ENCODE results near the gene TNNI3K. TPM values are rescaled to one million over a fixed set of nuclear protein-coding genes. Genes with fewer than 3 reads are reported as not detected.

Gene TNNI3K
- total and polyA plus RNA-seq, 9 of the 15 experiments (the other 6 are each of a cell fraction or from before 2014, with no cell fraction given) = 0.21 to 0.53 (median 0.32) TPM; not detected in 5

DNA sequence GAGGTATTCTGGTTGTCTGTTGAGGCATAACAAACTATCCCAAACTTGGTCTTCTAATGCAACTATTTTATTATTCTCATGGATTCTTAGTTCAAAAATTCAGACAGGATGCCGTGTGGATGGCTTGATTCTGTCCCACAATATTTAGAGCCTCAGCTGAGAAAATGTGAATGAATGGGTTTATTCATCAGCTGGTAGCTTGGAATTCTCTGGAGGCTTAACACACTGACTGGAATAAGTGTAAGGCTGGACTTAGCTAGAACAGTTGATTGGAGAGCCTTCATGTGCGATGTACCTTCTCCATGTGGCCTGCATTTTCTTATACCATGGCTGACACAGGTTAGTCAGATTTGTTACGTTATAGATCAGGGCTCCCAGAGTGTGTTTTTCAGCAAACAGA is 30.8 kb downstream of the TNNI3K start (continued):
- TF ChIP-seq, protein P1, sequence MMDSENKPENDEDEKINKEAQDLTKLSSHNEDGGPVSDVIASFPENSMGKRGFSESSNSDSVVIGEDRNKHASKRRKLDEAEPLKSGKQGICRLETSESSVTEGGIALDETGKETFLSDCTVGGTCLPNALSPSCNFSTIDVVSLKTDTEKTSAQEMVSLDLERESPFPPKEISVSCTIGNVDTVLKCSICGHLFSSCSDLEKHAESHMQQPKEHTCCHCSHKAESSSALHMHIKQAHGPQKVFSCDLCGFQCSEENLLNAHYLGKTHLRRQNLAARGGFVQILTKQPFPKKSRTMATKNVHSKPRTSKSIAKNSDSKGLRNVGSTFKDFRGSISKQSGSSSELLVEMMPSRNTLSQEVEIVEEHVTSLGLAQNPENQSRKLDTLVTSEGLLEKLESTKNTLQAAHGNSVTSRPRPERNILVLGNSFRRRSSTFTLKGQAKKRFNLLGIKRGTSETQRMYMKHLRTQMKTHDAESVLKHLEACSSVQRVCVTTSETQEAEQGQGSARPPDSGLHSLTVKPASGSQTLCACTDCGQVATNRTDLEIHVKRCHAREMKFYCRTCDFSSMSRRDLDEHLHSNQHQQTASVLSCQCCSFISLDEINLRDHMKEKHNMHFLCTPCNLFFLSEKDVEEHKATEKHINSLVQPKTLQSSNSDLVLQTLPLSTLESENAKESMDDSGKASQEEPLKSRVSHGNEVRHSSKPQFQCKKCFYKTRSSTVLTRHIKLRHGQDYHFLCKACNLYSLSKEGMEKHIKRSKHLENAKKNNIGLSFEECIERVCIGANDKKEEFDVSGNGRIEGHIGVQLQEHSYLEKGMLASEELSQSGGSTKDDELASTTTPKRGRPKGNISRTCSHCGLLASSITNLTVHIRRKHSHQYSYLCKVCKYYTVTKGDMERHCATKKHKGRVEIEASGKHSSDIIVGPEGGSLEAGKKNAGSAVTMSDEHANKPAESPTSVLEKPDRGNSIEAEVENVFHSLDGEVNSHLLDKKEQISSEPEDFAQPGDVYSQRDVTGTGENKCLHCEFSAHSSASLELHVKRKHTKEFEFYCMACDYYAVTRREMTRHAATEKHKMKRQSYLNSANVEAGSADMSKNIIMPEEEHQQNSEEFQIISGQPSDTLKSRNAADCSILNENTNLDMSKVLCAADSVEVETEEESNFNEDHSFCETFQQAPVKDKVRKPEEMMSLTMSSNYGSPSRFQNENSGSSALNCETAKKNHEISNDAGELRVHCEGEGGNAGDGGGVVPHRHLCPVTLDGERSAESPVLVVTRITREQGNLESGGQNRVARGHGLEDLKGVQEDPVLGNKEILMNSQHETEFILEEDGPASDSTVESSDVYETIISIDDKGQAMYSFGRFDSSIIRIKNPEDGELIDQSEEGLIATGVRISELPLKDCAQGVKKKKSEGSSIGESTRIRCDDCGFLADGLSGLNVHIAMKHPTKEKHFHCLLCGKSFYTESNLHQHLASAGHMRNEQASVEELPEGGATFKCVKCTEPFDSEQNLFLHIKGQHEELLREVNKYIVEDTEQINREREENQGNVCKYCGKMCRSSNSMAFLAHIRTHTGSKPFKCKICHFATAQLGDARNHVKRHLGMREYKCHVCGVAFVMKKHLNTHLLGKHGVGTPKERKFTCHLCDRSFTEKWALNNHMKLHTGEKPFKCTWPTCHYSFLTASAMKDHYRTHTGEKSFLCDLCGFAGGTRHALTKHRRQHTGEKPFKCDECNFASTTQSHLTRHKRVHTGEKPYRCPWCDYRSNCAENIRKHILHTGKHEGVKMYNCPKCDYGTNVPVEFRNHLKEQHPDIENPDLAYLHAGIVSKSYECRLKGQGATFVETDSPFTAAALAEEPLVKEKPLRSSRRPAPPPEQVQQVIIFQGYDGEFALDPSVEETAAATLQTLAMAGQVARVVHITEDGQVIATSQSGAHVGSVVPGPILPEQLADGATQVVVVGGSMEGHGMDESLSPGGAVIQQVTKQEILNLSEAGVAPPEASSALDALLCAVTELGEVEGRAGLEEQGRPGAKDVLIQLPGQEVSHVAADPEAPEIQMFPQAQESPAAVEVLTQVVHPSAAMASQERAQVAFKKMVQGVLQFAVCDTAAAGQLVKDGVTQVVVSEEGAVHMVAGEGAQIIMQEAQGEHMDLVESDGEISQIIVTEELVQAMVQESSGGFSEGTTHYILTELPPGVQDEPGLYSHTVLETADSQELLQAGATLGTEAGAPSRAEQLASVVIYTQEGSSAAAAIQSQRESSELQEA (IDR thresholded peaks at IDR 0.05; ENCODE audit: low read depth) = no peak
- TF ChIP-seq XRCC5 (IDR thresholded peaks at IDR 0.05; ENCODE audit: low read depth, low read length) = no peak

DNA sequence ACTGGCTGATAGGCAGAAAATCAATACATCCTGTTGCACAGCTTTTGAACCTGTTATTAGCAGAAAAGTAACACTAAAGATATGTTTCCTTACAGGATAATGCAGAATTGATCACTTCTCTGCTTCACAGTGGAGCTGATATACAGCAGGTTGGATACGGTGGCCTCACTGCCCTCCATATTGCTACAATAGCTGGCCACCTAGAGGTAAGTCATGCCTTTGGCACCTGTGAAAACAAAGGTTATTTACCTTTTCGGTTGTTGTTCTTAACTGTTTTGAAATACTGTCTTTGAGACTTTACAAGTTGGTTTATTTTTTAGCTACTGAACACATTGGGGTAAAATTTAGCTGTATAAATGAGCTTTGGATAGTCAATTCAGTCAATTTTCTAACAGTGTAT is 36.3 kb downstream of the TNNI3K start:
- no peak for ATAC-seq
- no TSS peak for BruUV-seq (replicated peaks)
- no peak overlapping the region for H2AFZ ChIP-seq (ENCODE audit: low read depth, low read length)
- TF ChIP-seq SRF (CRISPR knock-in tag; IDR thresholded peaks at IDR 0.05) = no peak
- no peak for TF ChIP-seq CC2D1A (IDR thresholded peaks at IDR 0.05)
- TF ChIP-seq HIVEP1 (CRISPR knock-in tag; IDR thresholded peaks at IDR 0.05) = no peak
- TF ChIP-seq JUND (IDR thresholded peaks at IDR 0.05; ENCODE audit: borderline replicate concordance, low read depth, low read length) = no peak
- TF ChIP-seq JUND (tag; IDR thresholded peaks at IDR 0.05; ENCODE audit: borderline replicate concordance, low read depth, low read length) = no peak
- no peak for TF ChIP-seq PHB2 (IDR thresholded peaks at IDR 0.05; ENCODE audit: low read depth)
- TF ChIP-seq ZNF431 (CRISPR knock-in tag; IDR thresholded peaks at IDR 0.05) = no peak
- no peak for TF ChIP-seq PHF8 (IDR thresholded peaks at IDR 0.05; ENCODE audit: borderline replicate concordance, low read length)
- TF ChIP-seq HOXB6 (CRISPR knock-in tag; IDR thresholded peaks at IDR 0.05; ENCODE audit: borderline replicate concordance) = no peak
- TF ChIP-seq, protein P2, sequence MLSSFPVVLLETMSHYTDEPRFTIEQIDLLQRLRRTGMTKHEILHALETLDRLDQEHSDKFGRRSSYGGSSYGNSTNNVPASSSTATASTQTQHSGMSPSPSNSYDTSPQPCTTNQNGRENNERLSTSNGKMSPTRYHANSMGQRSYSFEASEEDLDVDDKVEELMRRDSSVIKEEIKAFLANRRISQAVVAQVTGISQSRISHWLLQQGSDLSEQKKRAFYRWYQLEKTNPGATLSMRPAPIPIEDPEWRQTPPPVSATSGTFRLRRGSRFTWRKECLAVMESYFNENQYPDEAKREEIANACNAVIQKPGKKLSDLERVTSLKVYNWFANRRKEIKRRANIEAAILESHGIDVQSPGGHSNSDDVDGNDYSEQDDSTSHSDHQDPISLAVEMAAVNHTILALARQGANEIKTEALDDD (IDR thresholded peaks at IDR 0.05) = no peak
- WGBS (ENCODE audit: insufficient coverage, low coverage, missing lambda C conversion rate) = 3% methylated on average over 2 of the region's 2 CpGs
- intact Hi-C loops (cut with micrococcal nuclease) (no loop called here), in situ Hi-C loops (cut with MboI) (no loop called here)
- H3K4me2 ChIP-seq (ENCODE audit: insufficient read depth, low read length) = no peak overlapping the region
- no peaks in the 10 kb centered on the region for H3K9me3 ChIP-seq (replicated peaks; ENCODE audit: control insufficient read depth, insufficient read depth, low read depth, low read length)
- no peak for FAIRE-seq
- H4K20me1 ChIP-seq (replicated peaks; ENCODE audit: control insufficient read depth, insufficient read depth, low read length) = no peaks in the 10 kb centered on the region
- ChIA-PET POLR2A (interaction anchor here (0.7 kb wide), 1 partner anchor 277 kb away, joined by 3 read pairs; no protein-coding TSS in a partner anchor), CTCF (ENCODE audit: low intra/inter-chr PET ratio) (no interaction called here)
- H3K36me3 ChIP-seq (ENCODE audit: control insufficient read depth, insufficient read depth, low read length) = no peaks in the 10 kb centered on the region
- no peaks in the 10 kb centered on the region for H3K27me3 ChIP-seq (ENCODE audit: control insufficient read depth in 2 of 2, insufficient read depth in 2 of 2, low read length in 2 of 2)
- H3K4me3 ChIP-seq = no peak overlapping the region
- no peak overlapping the region for H3K9ac ChIP-seq (ENCODE audit: insufficient read depth in 1 of 2, low read depth in 2 of 2, low read length in 2 of 2)
- no peaks in the 10 kb centered on the region for H3K4me1 ChIP-seq (replicated peaks in 1 of 2; ENCODE audit: control insufficient read depth in 2 of 2, insufficient read depth in 2 of 2, low read length in 2 of 2)
- H3K79me2 ChIP-seq (ENCODE audit: control insufficient read depth, insufficient read depth, low read length) = no peaks in the 10 kb centered on the region
- H3K9me1 ChIP-seq (ENCODE audit: control insufficient read depth, insufficient read depth, low read length) = no peaks in the 10 kb centered on the region
- H3K27ac ChIP-seq (ENCODE audit: extremely low read depth, low read depth, low read length) = no peak overlapping the region
- no peak for DNase-seq (ENCODE audit: extremely low read depth in 1 of 4, low spot score in 3 of 4)

All from K562 (cell line).